DMS 273 (cell line): ENCODE results near the gene SLC17A8.
"Not testable (repeated sequence)": the region's sequence is repeated elsewhere in the genome, so short reads cannot be mapped to it uniquely, and the experiment has no call there.

Source experiments
- DNase-seq: peaks from one replicate; lab custom pipeline; 2025; ENCODE audit not compliant: unreplicated experiment; lab: John Stamatoyannopoulos, UW

The SLC17A8 gene

GRCh38 chr12:100356644-100357223 is at the start of gene SLC17A8:
SLC17A8 (plus strand) TSS chr12:100357074; CDS start chr12:100357392, 318 bp downstream.
- DNase-seq = peak; percentile 11

GRCh38 chr12:100308138-100308537 is 48.7 kb upstream of the SLC17A8 start:
- DNase-seq = not testable (repeated sequence)

- DNase-seq = no peak
These were observed 45.6 kb upstream of the SLC17A8 start for GRCh38 chr12:100311317-100311716.

- no peak for DNase-seq
These were observed 39.5 kb upstream of the SLC17A8 start for GRCh38 chr12:100317371-100317770.

DNA sequence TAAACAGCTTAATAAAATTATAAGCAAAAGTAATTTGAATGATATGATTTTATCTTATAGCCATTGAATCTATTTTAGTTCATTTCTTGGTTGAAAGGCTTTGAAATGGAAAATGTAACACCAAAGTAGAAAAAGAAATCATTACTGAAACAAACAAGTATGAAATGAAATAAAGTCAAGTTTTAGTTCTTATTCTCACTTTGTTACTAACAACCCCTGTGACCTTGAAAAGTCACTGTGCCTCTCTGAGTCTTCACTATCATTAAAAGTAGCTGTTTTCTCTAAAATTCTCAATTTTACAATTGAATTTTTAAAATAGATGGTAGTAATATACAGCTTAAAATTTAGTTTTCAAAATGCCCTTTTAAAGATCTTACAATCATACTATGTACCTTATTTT is 32.4 kb upstream of the SLC17A8 start:
- DNase-seq = no peak

DNA sequence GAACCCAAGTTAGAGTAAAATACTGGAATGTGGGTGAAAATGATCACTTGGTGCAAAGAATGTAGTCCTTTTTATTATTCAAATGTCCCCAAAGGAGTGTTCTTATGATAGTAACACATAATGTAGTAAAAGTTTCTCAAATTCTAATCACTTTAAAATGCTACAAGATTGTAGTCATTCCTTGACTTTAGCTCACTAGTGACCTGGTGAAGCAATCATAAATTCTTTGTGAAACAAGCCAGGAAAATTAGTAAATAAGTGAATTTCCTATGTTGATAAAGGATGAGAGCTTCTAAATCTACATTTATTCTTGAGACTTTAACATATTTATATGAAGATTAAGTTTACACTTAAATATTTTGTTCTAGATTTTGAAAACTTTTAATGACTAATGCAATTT is 30.7 kb upstream of the SLC17A8 start:
- no peak for DNase-seq

DNA sequence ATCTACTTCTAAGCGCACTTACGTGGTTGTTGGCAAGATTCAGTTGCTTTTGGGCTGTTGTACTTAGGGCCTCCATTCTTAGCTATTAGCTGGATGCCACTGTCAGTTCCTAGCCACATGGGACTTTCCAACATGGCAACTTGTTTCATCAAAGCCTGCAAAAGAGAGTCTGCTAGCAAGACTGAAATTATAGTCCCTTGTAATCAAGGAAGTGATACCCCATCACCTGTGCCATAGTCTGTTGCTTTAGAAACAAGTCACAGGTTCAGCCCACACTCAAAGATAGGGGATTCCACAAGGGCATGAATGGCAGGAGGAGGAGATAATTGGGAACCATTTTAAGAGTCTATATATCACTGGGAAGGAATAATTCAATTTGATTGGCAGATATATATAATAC is 27.1 kb upstream of the SLC17A8 start:
- no peak for DNase-seq

GRCh38 chr12:100331871-100332270 is 25.0 kb upstream of the SLC17A8 start:
- DNase-seq = no peak

DNA sequence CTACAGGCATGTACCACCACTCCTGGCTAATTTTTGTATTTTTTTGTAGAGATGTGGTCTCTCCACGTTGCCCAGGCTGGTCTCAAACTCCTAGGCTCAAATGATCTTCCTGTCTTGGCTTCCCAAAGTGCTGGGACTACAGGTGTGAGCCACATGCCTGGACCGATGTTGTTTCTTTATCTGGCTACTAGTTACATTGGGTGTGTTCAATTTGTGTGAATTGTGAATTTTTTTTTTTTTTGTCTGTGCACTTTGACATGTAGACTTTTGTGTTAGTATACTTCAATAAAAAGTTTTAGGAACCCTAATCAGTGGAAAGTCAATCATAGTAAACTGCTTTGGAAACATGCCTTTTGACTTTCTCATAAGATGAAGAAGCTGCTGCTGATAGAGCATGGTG is 24.0 kb upstream of the SLC17A8 start:
- no peak for DNase-seq

DNA sequence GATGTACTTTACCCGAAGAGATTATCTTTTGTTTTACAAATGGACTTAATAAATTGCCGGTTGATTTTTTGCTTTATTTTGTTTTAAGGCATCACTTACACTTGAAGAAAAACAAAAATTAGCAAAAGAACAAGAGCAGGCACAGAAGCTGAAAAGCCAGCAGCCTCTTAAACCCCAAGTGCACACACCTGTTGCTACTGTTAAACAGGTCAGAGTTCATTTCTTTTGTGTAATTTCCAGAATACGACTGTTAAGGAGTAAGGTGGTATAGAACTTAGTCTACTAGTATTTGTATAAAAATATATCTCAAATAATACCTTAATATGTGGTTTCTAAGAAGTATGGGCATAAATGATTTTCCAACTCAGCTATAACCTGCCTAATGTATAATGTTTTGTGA is 19.6 kb upstream of the SLC17A8 start:
- no peak for DNase-seq

DNA sequence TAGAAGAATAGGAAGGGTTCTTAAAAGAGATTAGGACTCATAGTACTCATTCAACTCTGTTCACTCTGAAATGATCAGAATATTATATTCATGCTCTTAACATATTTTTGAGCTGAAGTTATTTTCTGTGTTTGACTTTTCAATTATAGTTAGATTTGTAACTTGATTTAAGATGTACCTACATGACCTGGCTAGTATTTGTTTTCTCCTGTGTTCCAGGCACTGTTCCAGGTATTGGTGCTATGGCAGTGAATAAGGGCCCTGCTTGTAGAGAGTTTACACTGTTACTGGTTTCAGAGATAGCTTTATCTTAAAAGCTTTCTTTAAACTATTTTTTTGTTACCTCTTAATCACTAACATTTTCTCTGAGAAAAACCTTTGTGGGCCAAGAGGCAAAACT is 19.1 kb upstream of the SLC17A8 start:
- no peak for DNase-seq

DNA sequence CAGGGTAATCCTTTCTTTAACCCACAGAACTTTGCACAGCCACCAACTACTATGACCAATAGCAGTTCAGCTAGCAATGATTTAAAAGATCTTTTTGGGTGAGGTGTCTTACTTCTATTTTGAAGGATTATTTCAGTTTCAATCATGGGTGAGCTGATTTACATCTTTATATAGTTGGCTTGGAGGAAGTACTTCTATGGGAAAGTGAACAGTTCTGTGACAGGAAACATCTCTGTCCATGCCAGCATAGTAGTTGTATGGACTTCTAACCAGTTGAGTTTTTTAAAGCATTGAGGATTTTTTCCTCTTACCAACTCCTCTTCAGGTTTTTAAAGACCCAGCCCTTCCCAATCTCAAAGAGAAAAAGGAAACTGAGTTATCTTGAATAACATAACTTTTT is 17.8 kb upstream of the SLC17A8 start:
- DNase-seq = no peak

- DNase-seq = not testable (repeated sequence)
These were observed 14.0 kb upstream of the SLC17A8 start for GRCh38 chr12:100342897-100343296.

GRCh38 chr12:100344351-100344750 is 12.5 kb upstream of the SLC17A8 start:
- not testable (repeated sequence) for DNase-seq

DNA sequence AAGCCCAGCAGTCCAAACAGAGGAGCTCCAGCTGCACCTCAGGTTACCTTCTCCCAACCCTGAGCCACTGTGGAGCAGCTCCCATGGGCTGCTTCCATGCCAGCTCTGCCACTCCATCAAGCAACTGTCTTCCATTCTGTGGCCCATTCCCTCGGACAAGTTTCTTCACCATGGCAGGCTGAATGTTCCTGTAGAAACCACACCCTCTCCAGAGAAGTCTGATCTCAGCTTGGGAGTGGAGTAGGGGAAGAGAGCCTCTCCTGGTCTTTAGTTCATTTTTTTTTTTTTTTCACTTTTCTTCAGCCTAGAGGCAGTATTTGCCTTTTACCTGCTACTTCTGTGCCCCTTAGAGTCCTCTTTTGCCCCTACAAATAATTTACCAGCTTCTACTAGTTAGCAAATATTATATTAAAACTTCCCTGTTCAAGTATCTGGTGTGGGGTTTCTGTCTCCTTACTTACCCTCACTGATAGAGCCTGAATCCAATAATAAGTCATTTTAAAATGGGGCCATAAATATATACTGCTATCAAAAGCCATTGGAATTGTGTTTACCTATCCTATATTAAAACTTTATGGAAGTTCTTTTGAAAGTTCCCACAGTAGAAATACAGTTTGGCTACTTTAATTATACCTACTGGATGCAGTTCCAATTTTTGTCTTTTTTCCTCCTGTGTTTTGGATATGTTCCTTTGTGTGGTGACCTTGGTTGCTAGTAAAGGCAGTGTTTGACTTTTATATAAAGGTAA is 11.7 kb upstream of the SLC17A8 start:
- DNase-seq = no peak

DNA sequence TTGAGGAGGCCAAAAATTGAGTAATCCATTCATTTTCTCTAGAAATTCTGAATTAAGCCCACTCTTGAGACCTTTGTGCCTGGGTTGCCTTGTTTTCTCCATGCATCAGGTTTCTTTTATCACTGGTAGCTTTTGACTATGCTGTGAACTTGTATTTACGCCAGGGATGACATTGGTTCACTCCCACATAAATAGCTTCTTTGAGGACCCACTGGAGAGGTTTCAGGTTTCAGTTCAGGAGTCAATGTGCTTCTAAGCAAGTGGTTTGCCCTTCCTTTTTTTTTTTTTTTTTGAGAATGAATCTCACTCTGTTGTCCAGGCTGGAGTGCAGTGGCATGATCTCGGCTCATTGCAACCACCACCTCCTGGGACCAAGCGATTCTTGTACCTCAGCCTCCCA is 10.2 kb upstream of the SLC17A8 start:
- no peak for DNase-seq

- DNase-seq = peak; percentile 52
These were observed 8.0 kb upstream of the SLC17A8 start for GRCh38 chr12:100348657-100349454.

DNA sequence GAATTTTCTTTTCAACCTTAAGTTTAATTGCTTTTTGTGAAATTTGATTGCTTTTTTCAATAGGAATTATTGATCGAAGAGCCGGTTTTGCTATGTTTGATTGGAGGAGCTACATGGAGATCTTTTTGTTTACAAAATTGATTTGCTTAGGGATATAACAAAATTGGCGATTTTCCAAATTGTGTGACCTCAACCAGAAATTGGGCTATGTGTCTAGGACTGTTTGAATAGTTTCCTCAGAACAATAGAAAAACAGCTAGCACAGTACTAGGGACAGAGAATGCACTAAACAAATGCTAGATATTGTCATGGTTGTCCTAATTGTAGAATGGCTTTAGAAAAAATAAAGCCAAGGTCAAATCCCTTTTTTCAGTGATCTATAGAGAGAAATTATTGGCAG is 2.4 kb downstream of the SLC17A8 start:
- no peak for DNase-seq

- DNase-seq = no peak
These were observed 2.9 kb downstream of the SLC17A8 start for GRCh38 chr12:100359822-100360221.

DNA sequence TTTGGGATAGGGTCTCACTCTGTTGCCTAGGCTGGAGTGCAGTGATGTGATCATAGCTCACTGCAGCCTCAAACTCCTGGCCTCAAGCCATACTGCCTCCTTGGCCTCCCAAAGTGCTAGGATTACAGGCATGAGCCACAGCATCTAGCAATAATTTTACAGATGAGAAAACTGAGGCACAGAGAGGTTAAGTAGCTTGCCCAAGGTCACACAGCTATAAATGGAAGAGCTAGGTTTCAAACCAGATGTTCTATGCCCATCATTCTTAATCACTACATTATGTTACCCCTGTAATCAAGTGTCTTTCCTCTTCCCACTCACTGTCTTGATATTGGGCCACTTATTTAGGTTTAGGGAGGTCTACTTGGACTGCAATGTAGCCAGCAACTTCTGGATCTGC is 3.6 kb downstream of the SLC17A8 start:
- no peak for DNase-seq

GRCh38 chr12:100364324-100364723 is 7.5 kb downstream of the SLC17A8 start:
- DNase-seq = no peak

- no peak for DNase-seq
These were observed 8.5 kb downstream of the SLC17A8 start for GRCh38 chr12:100365411-100365810.
